Heart left ventricle (tissue), 16 donors: ENCODE data around the gene CORO6. TPM values are rescaled to one million over a fixed set of nuclear protein-coding genes. Genes with fewer than 3 reads are reported as not detected.

ENCODE experiments used
- ATAC-seq, 4 donors: fragments of 200-7000 bp; cut with Tn5 transposase; one replicate each; pipeline ENCODE4 v1.9.1; 2020 to 2022; ENCODE audit warnings: moderate library complexity in 4 of 4, mild to moderate bottlenecking in 3 of 4, moderate number of reproducible peaks in 1 of 4
- DNase-seq, 5 donors: peaks; one replicate each; pipeline ENCODE4 v3.0.0-alpha.2; 2020
- H3K27ac ChIP-seq, 12 donors: fragments of 200-600 bp; sonication (generic) in 4 of 12; one replicate each; pipeline versions ENCODE4 v1.5.0 to v1.8.0; 2016 to 2022; ENCODE audit warnings: mild to moderate bottlenecking in 2 of 12
- H3K27me3 ChIP-seq, 9 donors: fragments of 200-600 bp; sonication (generic) in 2 of 9; one replicate each; pipeline versions ENCODE4 v1.5.1 to v1.8.0; 2016 to 2022; ENCODE audit warnings: mild to moderate bottlenecking in 3 of 9
- H3K36me3 ChIP-seq, 9 donors: fragments of 200-600 bp; sonication (generic) in 2 of 9; one replicate each; pipeline versions ENCODE4 v1.5.0 to v1.8.0; 2018 to 2022; ENCODE audit warnings: mild to moderate bottlenecking in 2 of 9
- H3K4me1 ChIP-seq, 12 donors: fragments of 200-600 bp; sonication (generic) in 4 of 12; one replicate each; pipeline versions ENCODE4 v1.5.0 to v1.8.0; 2016 to 2022; ENCODE audit warnings: mild to moderate bottlenecking in 3 of 12
- H3K4me3 ChIP-seq, 12 donors: fragments of 200-600 bp; sonication (generic) in 4 of 12; one replicate each; pipeline versions ENCODE4 v1.5.0 to v1.8.0; 2017 to 2022; ENCODE audit warnings: mild to moderate bottlenecking in 9 of 12, moderate library complexity in 4 of 12
- H3K9me3 ChIP-seq, 12 donors: fragments of 200-600 bp; sonication (generic) in 4 of 12; one replicate each; pipeline versions ENCODE4 v1.5.0 to v1.8.0; 2016 to 2022; ENCODE audit warnings: mild to moderate bottlenecking in 1 of 12
- POLR2A ChIP-seq, 2 donors: fragments of 450-650 bp; IDR thresholded peaks; one replicate each; pipeline ENCODE4 v1.6.1; 2017; ENCODE audit warnings: antibody characterized with exemption in 2 of 2, mild to moderate bottlenecking in 2 of 2, moderate library complexity in 2 of 2
- WGBS, 4 donors: extraction: QIAGEN DNeasy Blood & Tissue Kit in 2 of 4; methylation state at CpG; one replicate each; pipeline versions ENCODE4 v1.1.5 to v1.1.7; 2013 to 2018; 5-methylcytosine and 5-hydroxymethylcytosine counted together
- intact Hi-C, 10 donors: fragments of 100-400 bp; cut with DNase I; formaldehyde crosslinking; loops; one replicate each; pipeline versions ENCODE4 v1.11.1 to v1.14.2; 2022
- polyA plus RNA-seq, 2 donors: library from polyadenylated mRNA; stranded (reverse); fragments of 200-250 nt; gene quantifications; one replicate each; pipeline ENCODE4 v1.2.3, GENCODE V29; 2013
- total RNA-seq, 9 donors: library from RNA; depleted of rRNA in 2 of 9; stranded (reverse); fragments of >200 nt in 2 of 9; fragmentation: NEBNext Ultra II Directional in 3 of 9; extraction: Animal tissue kit (Norgen Biotek cat#: 25700) in 3 of 9; gene quantifications; one replicate each; pipeline versions ENCODE4 v1.1.0 to v1.2.4, GENCODE V29; 2016 to 2023
- TF ChIP-seq, protein P1 (sequence below), 12 donors: fragments of 200-600 bp; sonication (generic) in 4 of 12; IDR thresholded peaks; one replicate each; pipeline versions ENCODE4 v1.5.0 to v1.8.0; 2018 to 2022; ENCODE audit warnings: antibody characterized with exemption in 12 of 12, mild to moderate bottlenecking in 5 of 12
- donor health status: ischemic (EF 13 %, LVEDD 7.1; RV severe dilation, severe dysfunction).
- donor health status: healthy with polysubstance abuse.
- donor health status: DM: no; HTN: yes; CAD: no.
- donor health status: DM: no; HTN: no; CAD: no.
- donor health status: ischemic (EF 25% LVEDD 6.9; RV normal size, moderate dysfunction).
- donor health status: ischemic (EF 25% LVEDD 5.7; RV mildly dilated, moderate dysfunction).
- donor health status: healthy.
- donor health status: DM: yes; HTN: yes; CAD: no.
- donor health status: ischemic (EF 35%, LVEDD 5.7; RV mildly dilated, moderate dysfunction).
- donor health status: nonischemic (EF 11% LVEDD 7.7; RV severe dilation, severe dysfunction).
- donor health status: DM: yes; HTN: yes; CAD: no.
- donor health status: PGD.
- donor health status: ischemic (EF 29% LVEDD 5.4; RV normal size, mild dysfunction).
- donor health status: nonischemic (EF 23%, LVEDD 6.1; RV moderate dilation, normal function).

The CORO6 gene
- total and polyA plus RNA-seq, 11 donors = 50.7 to 115 (median 95.5) TPM

DNA sequence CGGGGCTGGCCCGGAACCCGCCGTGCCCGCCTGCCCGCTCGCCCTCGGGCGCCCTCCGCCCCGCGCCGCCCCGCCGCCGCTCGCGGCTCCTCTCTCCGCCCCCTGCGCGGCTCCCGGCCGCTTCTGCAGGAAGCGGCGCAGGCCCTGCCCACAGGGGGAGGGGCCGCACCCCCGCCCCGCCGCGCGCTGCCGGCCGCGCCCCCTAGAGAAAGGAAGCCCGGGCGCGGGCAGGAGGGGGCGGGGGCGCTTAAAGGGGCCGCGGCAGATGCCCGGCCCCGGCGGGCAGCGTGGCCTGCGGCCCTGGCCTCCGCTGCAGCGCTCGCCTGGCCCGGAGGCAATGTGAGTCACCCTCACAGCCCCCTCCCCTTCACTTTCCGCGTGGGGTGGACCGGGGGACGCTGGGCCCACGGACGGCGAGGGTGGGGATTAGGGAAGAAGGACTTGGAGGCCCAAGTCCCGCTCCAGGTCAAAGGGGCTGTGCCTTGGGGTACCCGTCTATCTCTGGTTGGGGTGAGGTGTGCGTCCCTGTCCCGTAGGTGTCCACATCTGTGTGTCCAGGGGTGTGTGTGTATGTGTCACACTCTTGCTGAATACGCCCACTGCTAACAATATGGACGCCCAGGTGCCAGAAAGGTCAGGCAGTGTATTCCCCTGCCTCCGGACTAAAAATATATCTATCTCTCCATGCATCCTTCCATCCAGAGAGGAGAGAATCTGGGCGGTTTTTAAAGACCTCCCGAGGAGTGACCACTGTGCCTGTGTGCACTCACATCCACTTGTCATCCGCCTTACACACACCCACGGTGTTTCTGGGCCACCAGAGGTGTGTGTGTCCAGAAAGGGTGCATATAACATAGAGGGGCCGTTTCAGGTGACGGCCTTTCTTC is 32.9 kb downstream of the CORO6 start, which contains the start of gene GIT1:
TSS of gene GIT1 (minus strand) at position 125 of the 887 bp plus-strand sequence. CDS start 270 bp downstream, outside the sequence.
- TF ChIP-seq, protein P1, sequence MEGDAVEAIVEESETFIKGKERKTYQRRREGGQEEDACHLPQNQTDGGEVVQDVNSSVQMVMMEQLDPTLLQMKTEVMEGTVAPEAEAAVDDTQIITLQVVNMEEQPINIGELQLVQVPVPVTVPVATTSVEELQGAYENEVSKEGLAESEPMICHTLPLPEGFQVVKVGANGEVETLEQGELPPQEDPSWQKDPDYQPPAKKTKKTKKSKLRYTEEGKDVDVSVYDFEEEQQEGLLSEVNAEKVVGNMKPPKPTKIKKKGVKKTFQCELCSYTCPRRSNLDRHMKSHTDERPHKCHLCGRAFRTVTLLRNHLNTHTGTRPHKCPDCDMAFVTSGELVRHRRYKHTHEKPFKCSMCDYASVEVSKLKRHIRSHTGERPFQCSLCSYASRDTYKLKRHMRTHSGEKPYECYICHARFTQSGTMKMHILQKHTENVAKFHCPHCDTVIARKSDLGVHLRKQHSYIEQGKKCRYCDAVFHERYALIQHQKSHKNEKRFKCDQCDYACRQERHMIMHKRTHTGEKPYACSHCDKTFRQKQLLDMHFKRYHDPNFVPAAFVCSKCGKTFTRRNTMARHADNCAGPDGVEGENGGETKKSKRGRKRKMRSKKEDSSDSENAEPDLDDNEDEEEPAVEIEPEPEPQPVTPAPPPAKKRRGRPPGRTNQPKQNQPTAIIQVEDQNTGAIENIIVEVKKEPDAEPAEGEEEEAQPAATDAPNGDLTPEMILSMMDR (IDR thresholded peaks at IDR 0.05) = peak in 3 of 12 donors; percentile 15 to 37 (median 18)
- TF ChIP-seq POLR2A (IDR thresholded peaks at IDR 0.05) = peak in 1 of 2 donors; percentile 60
- Histone ChIP-seq H3K9me3 (no peaks in the 10 kb centered on the region), H3K27me3 (no peaks in the 10 kb centered on the region), H3K27ac (peak within 1 kb of the TSS; percentile 87 to 97 (median 90)), H3K4me3 (peak within 1 kb of the TSS; percentile 59 to 98 (median 87)), H3K4me1 (peaks cover 5 to 87% (median 73%) of the 10 kb centered on the region in 12 donors), H3K36me3 (no peaks in the 10 kb centered on the region)
- peak; percentile 89 to 94 (median 90) for DNase-seq
- intact Hi-C loops = loop anchor here in 3 of 10 donors (2.0 to 10.0 kb wide), 4 partner anchors 21 to 505 kb away; partner anchors contain the start of gene TP53I13 (in 1 of the 3)
- 4 to 25% (median 7%) methylated on average over 13 to 70 of the region's 70 CpGs for WGBS, 4 donors
- ATAC-seq = peak; percentile 62 to 84 (median 72)

DNA sequence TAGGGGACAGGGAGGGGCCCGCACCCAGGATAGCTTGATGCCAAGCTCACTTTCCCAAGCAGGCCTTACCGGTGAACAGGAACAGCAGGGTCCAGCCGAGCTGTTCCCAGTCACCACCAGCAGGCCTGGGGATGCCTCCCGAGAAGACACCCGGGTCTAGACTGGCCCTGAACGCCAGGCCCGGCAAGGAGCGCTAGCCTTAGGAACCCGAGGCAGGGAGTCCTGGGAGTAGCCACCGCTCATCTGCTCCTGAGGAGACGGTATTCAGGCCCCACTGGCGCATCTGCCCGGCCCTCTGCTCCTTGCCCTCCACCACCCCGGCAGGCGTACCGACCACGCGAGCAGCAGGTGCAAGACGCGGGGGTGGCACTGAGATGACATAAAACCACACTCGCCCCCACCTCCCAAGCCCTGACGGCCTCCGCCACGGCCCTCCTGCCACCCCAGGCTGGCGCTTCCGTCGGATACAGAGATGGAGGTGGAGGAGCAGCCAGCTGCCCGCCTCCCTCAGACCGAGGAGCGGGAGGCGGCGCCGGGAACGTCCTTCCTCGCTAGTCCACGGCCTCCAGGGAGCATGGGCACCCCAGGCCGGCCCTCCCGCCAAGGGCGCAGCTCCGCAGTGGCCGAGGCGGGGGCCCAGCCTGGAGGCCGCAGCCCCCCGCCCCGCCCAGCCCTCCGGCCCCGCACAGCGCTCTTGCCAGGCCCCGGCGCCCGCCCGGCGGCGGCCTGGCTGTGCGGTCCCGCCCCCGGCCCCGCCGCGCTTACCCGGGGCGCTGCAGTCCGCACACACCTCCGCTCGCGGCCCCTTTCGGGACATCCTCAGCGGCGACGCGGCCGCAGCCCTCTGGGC is 33.9 kb downstream of the CORO6 start:
- Histone ChIP-seq H3K27me3 (no peaks in the 10 kb centered on the region), H3K4me3 (peak overlapping the region; percentile 59 to 98 (median 87)), H3K4me1 (peaks cover 5 to 87% (median 74%) of the 10 kb centered on the region in 12 donors), H3K9me3 (no peaks in the 10 kb centered on the region), H3K27ac (peak overlapping the region; percentile 84 to 97 (median 89)), H3K36me3 (no peaks in the 10 kb centered on the region)
- intact Hi-C loops = loop anchor here in 3 of 10 donors (2.0 to 10.0 kb wide), 4 partner anchors 20 to 506 kb away; partner anchors contain the start of gene TP53I13 (in 1 of the 3)
- no peak for ATAC-seq
- WGBS, 4 donors = 0 to 2% (median 1%) methylated on average over 18 to 72 of the region's 72 CpGs
- peak in 3 of 5 donors; percentile 51 to 57 (median 54) for DNase-seq
- TF ChIP-seq, protein P1 (IDR thresholded peaks at IDR 0.05) = no peak
- no peak for TF ChIP-seq POLR2A (IDR thresholded peaks at IDR 0.05)

DNA sequence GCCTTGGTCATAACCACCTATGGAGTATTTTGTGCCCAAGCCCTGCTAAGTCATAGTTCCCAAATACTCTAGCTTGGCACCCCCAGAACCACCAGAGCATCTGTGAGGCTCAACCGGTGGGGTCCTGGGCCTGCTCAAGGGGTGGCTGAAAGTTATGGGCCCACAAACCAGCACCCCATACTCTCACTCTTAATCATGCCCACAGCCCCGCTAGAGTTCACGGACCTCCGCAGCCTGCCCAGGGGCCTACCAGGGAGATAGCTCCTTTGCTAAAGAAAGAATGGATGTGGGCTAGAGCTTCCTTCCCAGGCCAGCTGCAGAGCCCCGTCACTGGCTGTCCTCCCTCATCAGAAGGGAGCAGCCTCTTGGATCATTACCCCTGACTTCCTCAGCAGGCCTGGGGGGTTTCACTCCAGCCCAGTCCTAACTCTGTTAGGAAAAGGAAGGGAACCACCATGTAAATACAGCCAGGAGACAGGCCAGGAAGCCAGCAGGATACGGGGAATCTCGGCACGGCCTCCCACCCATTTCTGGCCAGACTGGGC is 34.6 kb downstream of the CORO6 start:
- peak in 1 of 4 donors; percentile 5 for ATAC-seq
- DNase-seq = peak in 1 of 5 donors; percentile 28
- TF ChIP-seq, protein P1 (IDR thresholded peaks at IDR 0.05) = no peak
- TF ChIP-seq POLR2A (IDR thresholded peaks at IDR 0.05) = no peak
- Histone ChIP-seq H3K27ac (peak overlapping the region; percentile 84 to 97 (median 89)), H3K27me3 (no peaks in the 10 kb centered on the region), H3K36me3 (peaks cover 0 to 5% (median under 1%) of the 10 kb centered on the region in 9 donors), H3K4me3 (peak overlapping the region; percentile 59 to 98 (median 87)), H3K9me3 (no peaks in the 10 kb centered on the region), H3K4me1 (peaks cover 5 to 90% (median 75%) of the 10 kb centered on the region in 12 donors)
- 16 to 27% (median 24%) methylated on average over 8 of the region's 8 CpGs for WGBS, 4 donors
- intact Hi-C loops = loop anchor here in 3 of 10 donors (2.0 to 10.0 kb wide), 4 partner anchors 19 to 507 kb away; partner anchors contain the start of gene TP53I13 (in 1 of the 3)
